K562 (cell line): ENCODE measurements around the gene PNKD. TPM values are rescaled to one million over a fixed set of nuclear protein-coding genes. Genes with fewer than 3 reads are reported as not detected.

Experiments used
- ATAC-seq: fragments of 200-7000 bp; cut with Tn5 transposase; 3 replicates; pipeline ENCODE4 v1.9.1; 2020; ENCODE audit warnings: moderate library complexity
- BruUV-seq: library from RNA; stranded (reverse); fragments of 400-500 nt; replicated peaks from 2 replicates; lab custom pipeline; 2021; lab: Mats Ljungman, UMichigan
- CTCF ChIA-PET: fragments of 300-600 bp; formaldehyde crosslinking; extraction: SDS; loops from one replicate; lab custom pipeline; 2021; ENCODE audit warnings: low intra/inter-chr PET ratio; lab: Yijun Ruan, JAX
- POLR2A ChIA-PET: fragments of 300-600, 350-650 bp; sonication (Branson Sonifier 250); formaldehyde crosslinking; extraction: SDS; loops from one replicate; lab custom pipeline; 2021; ENCODE audit warnings: antibody characterized with exemption, inconsistent platforms; lab: Yijun Ruan, JAX
- DNase-seq, 4 experiments: peaks; one replicate each; pipeline versions ENCODE4 v3.0.0 to v3.0.0-alpha.2; 2011 to 2018; ENCODE audit warnings: low spot score in 3 of 4, mixed read lengths in 3 of 4; ENCODE audit errors: extremely low read depth in 1 of 4
- FAIRE-seq: peaks from 2 replicates; lab custom pipeline; 2011; peaks lifted over from hg19 to GRCh38; lab: Jason Lieb, UNC
- H2AFZ ChIP-seq: 2 replicates; pipeline ENCODE4 v1.6.0; 2011; ENCODE audit warnings: low read depth, low read length, control low read depth, inconsistent platforms
- H3K27ac ChIP-seq: fragments of 200-600 bp; 3 replicates; pipeline ENCODE4 v1.8.0; 2011; ENCODE audit warnings: low read depth, mild to moderate bottlenecking, control low read depth, inconsistent platforms, low read length, moderate library complexity, mixed read lengths; ENCODE audit errors: extremely low read depth
- H3K27me3 ChIP-seq, 2 experiments: fragments of 300-600 bp in 1 of 2; 2 replicates in 1 of 2; 3 replicates in 1 of 2; pipeline versions ENCODE4 v1.6.0 to v1.8.0; 2011; ENCODE audit warnings: inconsistent platforms in 2 of 2, low read length in 2 of 2, mild to moderate bottlenecking in 1 of 2, mixed read lengths in 1 of 2, moderate library complexity in 1 of 2; ENCODE audit not compliant: control insufficient read depth in 2 of 2, insufficient read depth in 2 of 2
- H3K36me3 ChIP-seq: fragments of 300-600 bp; 3 replicates; pipeline ENCODE4 v1.8.0; 2011; ENCODE audit warnings: mild to moderate bottlenecking, low read length, inconsistent platforms; ENCODE audit not compliant: control insufficient read depth, insufficient read depth
- H3K4me1 ChIP-seq, 2 experiments: fragments of 200-600 bp in 1 of 2; replicated peaks in 1 of 2; 2 replicates in 1 of 2; 3 replicates in 1 of 2; pipeline versions ENCODE4 v1.5.1 to v1.8.0; 2011; ENCODE audit warnings: inconsistent platforms in 2 of 2, low read length in 2 of 2, mild to moderate bottlenecking in 1 of 2, mixed read lengths in 1 of 2, moderate library complexity in 1 of 2; ENCODE audit not compliant: control insufficient read depth in 2 of 2, insufficient read depth in 2 of 2
- H3K4me2 ChIP-seq: 2 replicates; pipeline ENCODE4 v1.6.1; 2011; ENCODE audit warnings: low read length, control low read depth, inconsistent platforms, mixed read lengths; ENCODE audit not compliant: insufficient read depth
- H3K4me3 ChIP-seq: fragments of 200-600 bp; sonication (generic), shearing (Covaris generic); 2 replicates; pipeline ENCODE4 v1.5.1; 2016; ENCODE audit warnings: control low read depth, inconsistent platforms
- H3K79me2 ChIP-seq: fragments of 200-600 bp; 3 replicates; pipeline ENCODE4 v1.8.0; 2011; ENCODE audit warnings: low read length, inconsistent platforms; ENCODE audit not compliant: control insufficient read depth, insufficient read depth
- H3K9ac ChIP-seq, 2 experiments: 2 replicates each; pipeline versions ENCODE4 v1.6.0 to v1.6.1; 2011; ENCODE audit warnings: low read depth in 2 of 2, low read length in 2 of 2, control low read depth in 1 of 2, inconsistent platforms in 1 of 2, mild to moderate bottlenecking in 1 of 2, mixed read lengths in 1 of 2; ENCODE audit not compliant: insufficient read depth in 1 of 2
- H3K9me1 ChIP-seq: one replicate; pipeline ENCODE4 v1.6.0; 2011; ENCODE audit warnings: inconsistent platforms, mild to moderate bottlenecking, low read length, moderate library complexity; ENCODE audit not compliant: control insufficient read depth, insufficient read depth
- H3K9me3 ChIP-seq: replicated peaks from 2 replicates; pipeline ENCODE4 v1.5.1; 2011; ENCODE audit warnings: low read depth, low read length, inconsistent platforms; ENCODE audit not compliant: control insufficient read depth, insufficient read depth
- H4K20me1 ChIP-seq: replicated peaks from 2 replicates; pipeline ENCODE4 v1.6.1; 2011; ENCODE audit warnings: low read length, inconsistent platforms, mixed read lengths; ENCODE audit not compliant: control insufficient read depth, insufficient read depth
- HDAC1 ChIP-seq, 2 experiments: fragments of 450-650 bp; IDR thresholded peaks; 2 replicates each; pipeline ENCODE4 v1.6.1; 2016 to 2017; ENCODE audit warnings: inconsistent platforms in 1 of 2, mild to moderate bottlenecking in 1 of 2, moderate library complexity in 1 of 2
- SNIP1 ChIP-seq: fragments of 450-650 bp; IDR thresholded peaks from 2 replicates; pipeline ENCODE4 v1.7.1; 2017; ENCODE audit warnings: low read depth, mild to moderate bottlenecking
- ZNF174 ChIP-seq: fragments of 250-450 bp; sonication (Bioruptor Pico); IDR thresholded peaks from 2 replicates; pipeline ENCODE4 v1.4.0; 2020; ENCODE audit warnings: mild to moderate bottlenecking
- WGBS: fragments of 100-300 bp; shearing (Covaris generic); methylation state at CpG from one replicate; pipeline ENCODE4 v1.1.6; 2016; ENCODE audit warnings: low coverage, mixed read lengths; ENCODE audit not compliant: insufficient coverage; ENCODE audit errors: missing lambda C conversion rate; 5-methylcytosine and 5-hydroxymethylcytosine counted together
- in situ Hi-C: fragments of 300-500 bp; cut with MboI; formaldehyde crosslinking; loops from 4 replicates; pipeline ENCODE4 v1.15.0; 2018; ENCODE audit warnings: inconsistent platforms, mixed read lengths
- intact Hi-C: fragments of 100-400 bp; cut with micrococcal nuclease; formaldehyde crosslinking; loops from 2 replicates; pipeline ENCODE4 v1.14.2; 2022
- polyA plus RNA-seq, 8 experiments: library from polyadenylated mRNA; depleted of rRNA in 4 of 8; stranded (reverse) in 5 of 8; unstranded in 3 of 8; fragments of >200 nt; fragmentation: Nextera tagmentation in 2 of 8; fragmentation: Illumina TruSeq in 1 of 8; extraction: Ambion mirVana in 2 of 8; extraction: Trizol in 1 of 8; gene quantifications; 2 replicates each; pipeline versions ENCODE4 v1.2.1 to v1.2.3, GENCODE V29; 2011 to 2014; ENCODE audit warnings: inconsistent platforms in 1 of 8, missing spikeins in 1 of 8
- total RNA-seq, 7 experiments: library from RNA; depleted of rRNA in 6 of 7; stranded (reverse); fragments of >200 nt in 6 of 7; fragmentation: Illumina TruSeq in 2 of 7; extraction: Trizol in 2 of 7; gene quantifications; 2 replicates each; pipeline versions ENCODE4 v1.2.1 to v1.2.3, GENCODE V29; 2011 to 2021; ENCODE audit warnings: low replicate concordance in 1 of 7
- TF ChIP-seq, protein P1 (sequence below): sonication (generic); formaldehyde crosslinking; IDR thresholded peaks from 2 replicates; pipeline ENCODE4 v1.8.0; 2023; ENCODE audit warnings: missing genetic modification reagents, mild to moderate bottlenecking, borderline replicate concordance
- TF ChIP-seq, protein P2 (sequence below): IDR thresholded peaks from 3 replicates; pipeline ENCODE4 v1.6.1; 2011; ENCODE audit warnings: borderline replicate concordance, mild to moderate bottlenecking, moderate library complexity; ENCODE audit not compliant: insufficient read length; ENCODE audit errors: extremely low read depth

PNKD gene
- total and polyA plus RNA-seq, 9 of the 15 experiments (the other 6 are each of a cell fraction or from before 2014, with no cell fraction given) = 26.0 to 105 (median 60.1) TPM

DNA sequence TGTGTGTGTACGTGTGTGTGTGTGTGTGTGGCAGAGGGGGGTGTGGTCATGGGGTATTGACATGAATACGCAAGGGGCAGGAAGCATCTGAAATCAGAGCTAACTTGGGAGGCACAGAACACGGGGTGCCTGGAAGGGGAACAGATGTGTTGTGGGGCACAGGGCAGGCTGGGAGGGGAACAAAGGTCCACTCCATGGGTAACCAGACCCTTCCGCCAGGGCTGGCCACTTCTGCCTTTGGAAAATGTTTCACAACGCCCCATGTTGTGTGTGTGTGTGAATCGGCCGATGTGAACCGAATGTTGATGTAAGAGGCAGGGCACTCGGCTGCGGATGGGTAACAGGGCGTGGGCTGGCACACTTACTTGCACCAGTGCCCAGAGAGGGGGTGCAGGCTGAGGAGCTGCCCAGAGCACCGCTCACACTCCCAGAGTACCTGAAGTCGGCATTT lies 111.6 kb downstream of the PNKD start, which contains the start of gene SLC11A1:
TSS of gene SLC11A1 (plus strand) at position 358 of the 451 bp plus-strand sequence. CDS start 96 bp downstream, outside the sequence.
- no TSS peak for BruUV-seq
- H3K4me3 ChIP-seq = no peak within 1 kb of the TSS
- H4K20me1 ChIP-seq = no peaks in the 10 kb centered on the region
- no peaks in the 10 kb centered on the region for H3K36me3 ChIP-seq
- no peak within 1 kb of the TSS for H2AFZ ChIP-seq
- ChIA-PET POLR2A (no interaction called here), CTCF (no interaction called here)
- FAIRE-seq (no peak), ATAC-seq (no peak), DNase-seq (no peak)
- WGBS = 40% methylated on average over 11 of the region's 13 CpGs
- H3K79me2 ChIP-seq = no peaks in the 10 kb centered on the region
- no peaks in the 10 kb centered on the region for H3K9me3 ChIP-seq
- no peak for TF ChIP-seq HDAC1 (IDR thresholded peaks at IDR 0.05)
- no peak for TF ChIP-seq SNIP1
- TF ChIP-seq, protein P1, sequence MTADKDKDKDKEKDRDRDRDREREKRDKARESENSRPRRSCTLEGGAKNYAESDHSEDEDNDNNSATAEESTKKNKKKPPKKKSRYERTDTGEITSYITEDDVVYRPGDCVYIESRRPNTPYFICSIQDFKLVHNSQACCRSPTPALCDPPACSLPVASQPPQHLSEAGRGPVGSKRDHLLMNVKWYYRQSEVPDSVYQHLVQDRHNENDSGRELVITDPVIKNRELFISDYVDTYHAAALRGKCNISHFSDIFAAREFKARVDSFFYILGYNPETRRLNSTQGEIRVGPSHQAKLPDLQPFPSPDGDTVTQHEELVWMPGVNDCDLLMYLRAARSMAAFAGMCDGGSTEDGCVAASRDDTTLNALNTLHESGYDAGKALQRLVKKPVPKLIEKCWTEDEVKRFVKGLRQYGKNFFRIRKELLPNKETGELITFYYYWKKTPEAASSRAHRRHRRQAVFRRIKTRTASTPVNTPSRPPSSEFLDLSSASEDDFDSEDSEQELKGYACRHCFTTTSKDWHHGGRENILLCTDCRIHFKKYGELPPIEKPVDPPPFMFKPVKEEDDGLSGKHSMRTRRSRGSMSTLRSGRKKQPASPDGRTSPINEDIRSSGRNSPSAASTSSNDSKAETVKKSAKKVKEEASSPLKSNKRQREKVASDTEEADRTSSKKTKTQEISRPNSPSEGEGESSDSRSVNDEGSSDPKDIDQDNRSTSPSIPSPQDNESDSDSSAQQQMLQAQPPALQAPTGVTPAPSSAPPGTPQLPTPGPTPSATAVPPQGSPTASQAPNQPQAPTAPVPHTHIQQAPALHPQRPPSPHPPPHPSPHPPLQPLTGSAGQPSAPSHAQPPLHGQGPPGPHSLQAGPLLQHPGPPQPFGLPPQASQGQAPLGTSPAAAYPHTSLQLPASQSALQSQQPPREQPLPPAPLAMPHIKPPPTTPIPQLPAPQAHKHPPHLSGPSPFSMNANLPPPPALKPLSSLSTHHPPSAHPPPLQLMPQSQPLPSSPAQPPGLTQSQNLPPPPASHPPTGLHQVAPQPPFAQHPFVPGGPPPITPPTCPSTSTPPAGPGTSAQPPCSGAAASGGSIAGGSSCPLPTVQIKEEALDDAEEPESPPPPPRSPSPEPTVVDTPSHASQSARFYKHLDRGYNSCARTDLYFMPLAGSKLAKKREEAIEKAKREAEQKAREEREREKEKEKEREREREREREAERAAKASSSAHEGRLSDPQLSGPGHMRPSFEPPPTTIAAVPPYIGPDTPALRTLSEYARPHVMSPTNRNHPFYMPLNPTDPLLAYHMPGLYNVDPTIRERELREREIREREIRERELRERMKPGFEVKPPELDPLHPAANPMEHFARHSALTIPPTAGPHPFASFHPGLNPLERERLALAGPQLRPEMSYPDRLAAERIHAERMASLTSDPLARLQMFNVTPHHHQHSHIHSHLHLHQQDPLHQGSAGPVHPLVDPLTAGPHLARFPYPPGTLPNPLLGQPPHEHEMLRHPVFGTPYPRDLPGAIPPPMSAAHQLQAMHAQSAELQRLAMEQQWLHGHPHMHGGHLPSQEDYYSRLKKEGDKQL (CRISPR knock-in tag) = no peak
- TF ChIP-seq, protein P2, sequence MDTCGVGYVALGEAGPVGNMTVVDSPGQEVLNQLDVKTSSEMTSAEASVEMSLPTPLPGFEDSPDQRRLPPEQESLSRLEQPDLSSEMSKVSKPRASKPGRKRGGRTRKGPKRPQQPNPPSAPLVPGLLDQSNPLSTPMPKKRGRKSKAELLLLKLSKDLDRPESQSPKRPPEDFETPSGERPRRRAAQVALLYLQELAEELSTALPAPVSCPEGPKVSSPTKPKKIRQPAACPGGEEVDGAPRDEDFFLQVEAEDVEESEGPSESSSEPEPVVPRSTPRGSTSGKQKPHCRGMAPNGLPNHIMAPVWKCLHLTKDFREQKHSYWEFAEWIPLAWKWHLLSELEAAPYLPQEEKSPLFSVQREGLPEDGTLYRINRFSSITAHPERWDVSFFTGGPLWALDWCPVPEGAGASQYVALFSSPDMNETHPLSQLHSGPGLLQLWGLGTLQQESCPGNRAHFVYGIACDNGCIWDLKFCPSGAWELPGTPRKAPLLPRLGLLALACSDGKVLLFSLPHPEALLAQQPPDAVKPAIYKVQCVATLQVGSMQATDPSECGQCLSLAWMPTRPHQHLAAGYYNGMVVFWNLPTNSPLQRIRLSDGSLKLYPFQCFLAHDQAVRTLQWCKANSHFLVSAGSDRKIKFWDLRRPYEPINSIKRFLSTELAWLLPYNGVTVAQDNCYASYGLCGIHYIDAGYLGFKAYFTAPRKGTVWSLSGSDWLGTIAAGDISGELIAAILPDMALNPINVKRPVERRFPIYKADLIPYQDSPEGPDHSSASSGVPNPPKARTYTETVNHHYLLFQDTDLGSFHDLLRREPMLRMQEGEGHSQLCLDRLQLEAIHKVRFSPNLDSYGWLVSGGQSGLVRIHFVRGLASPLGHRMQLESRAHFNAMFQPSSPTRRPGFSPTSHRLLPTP = no peak
- TF ChIP-seq ZNF174 (CRISPR knock-in tag) = no peak
- H3K27ac ChIP-seq = no peak within 1 kb of the TSS
- peak within 1 kb of the TSS in 1 of 2 experiments; percentile 45; a peak in 2 of 4 replicates for H3K9ac ChIP-seq
- in situ Hi-C loops = no loop called here
- H3K9me1 ChIP-seq = no peaks in the 10 kb centered on the region
- no peak within 1 kb of the TSS for H3K4me2 ChIP-seq
- H3K27me3 ChIP-seq = no peaks in the 10 kb centered on the region
- H3K4me1 ChIP-seq = peaks cover 3 to 5% of the 10 kb centered on the region in 2 experiments; a peak in 2 of 5 replicates
- intact Hi-C loops = no loop called here
